Measurements from ENCODE around the gene MT1H.

MT1H gene

GRCh38 chr16:56636616-56637413, 32.8 kb upstream of the MT1H start:
- DNase-seq: no peak

GRCh38 chr16:56637814-56638750, 31.5 kb upstream of the MT1H start, which contains the start of gene MT1A:
MT1A (plus strand) TSS chr16:56638666; CDS start chr16:56638739, 73 bp downstream.
- no peak for DNase-seq

- DNase-seq: no peak
These were observed 30.6 kb upstream of the MT1H start for GRCh38 chr16:56639045-56639444.

- no peak for DNase-seq
These were observed 29.5 kb upstream of the MT1H start for GRCh38 chr16:56640076-56640475.

- no peak for DNase-seq
These were observed 28.4 kb upstream of the MT1H start for GRCh38 chr16:56641166-56641565.

GRCh38 chr16:56643080-56643778, 26.4 kb upstream of the MT1H start:
- DNase-seq: no peak

- DNase-seq: no peak
These were observed 25.8 kb upstream of the MT1H start for GRCh38 chr16:56643833-56644232.

- no peak for DNase-seq
These were observed 24.3 kb upstream of the MT1H start for GRCh38 chr16:56645311-56645710.

- no peak for DNase-seq
These were observed 23.8 kb upstream of the MT1H start for GRCh38 chr16:56645838-56646237.

- no peak for DNase-seq
These were observed 21.8 kb upstream of the MT1H start for GRCh38 chr16:56647641-56648431.

- DNase-seq: no peak
These were observed 20.3 kb upstream of the MT1H start for GRCh38 chr16:56649271-56649670.

GRCh38 chr16:56649820-56650219, 19.8 kb upstream of the MT1H start:
- DNase-seq: no peak

GRCh38 chr16:56651586-56651985, 18.0 kb upstream of the MT1H start, which contains the start of gene MT1B:
MT1B (plus strand) TSS chr16:56651886; CDS start chr16:56651954, 68 bp downstream.
- DNase-seq: no peak

GRCh38 chr16:56652600-56652999, 17.0 kb upstream of the MT1H start:
- DNase-seq: no peak

- DNase-seq: no peak
These were observed 16.4 kb upstream of the MT1H start for GRCh38 chr16:56653218-56653617.

GRCh38 chr16:56657555-56658326, 11.9 kb upstream of the MT1H start, which contains the start of gene MT1F:
MT1F (plus strand) TSS chr16:56657959; CDS start chr16:56658059, 100 bp downstream.
- no peak for DNase-seq

GRCh38 chr16:56658327-56658875, 11.2 kb upstream of the MT1H start:
- DNase-seq: no peak

GRCh38 chr16:56662357-56663354, 7.0 kb upstream of the MT1H start:
- no peak for DNase-seq

- DNase-seq: no peak
These were observed 5.1 kb upstream of the MT1H start for GRCh38 chr16:56664506-56664905.

Data from GF-D8 (cell line).